T-helper 1 cell treated with Interleukin-12 subunit alpha and Interleukin-12 subunit beta and Interleukin-4 antibody, amounts not matched to agents 30 ng/mL and 1 ng/mL, for 36 hours (primary cell): ENCODE measurements around the gene MARVELD1. TPM values are rescaled to one million over a fixed set of nuclear protein-coding genes. Genes with fewer than 3 reads are reported as not detected.

Experiments
- intact Hi-C: fragments of 100-400 bp; cut with micrococcal nuclease; formaldehyde crosslinking; loops from one replicate; pipeline ENCODE4 v1.15.1; 2024
- total RNA-seq: library from RNA; stranded (reverse); gene quantifications from 2 replicates; pipeline ENCODE4 v1.2.3, GENCODE V29; 2022

The MARVELD1 gene
- total RNA-seq, 1 donor from 2014 or later: 2.7 TPM

GRCh38 chr10:97718659-97719142 lies 5.2 kb downstream of the MARVELD1 start:
- intact Hi-C loops: no loop called here

GRCh38 chr10:97719602-97720001 lies 6.1 kb downstream of the MARVELD1 start:
- intact Hi-C loops: no loop called here

- intact Hi-C loops: no loop called here
These were observed 8.6 kb downstream of the MARVELD1 start for GRCh38 chr10:97721871-97722780.

GRCh38 chr10:97723001-97723400 lies 9.5 kb downstream of the MARVELD1 start:
- intact Hi-C loops: no loop called here

- intact Hi-C loops: no loop called here
These were observed 10.9 kb downstream of the MARVELD1 start for GRCh38 chr10:97724341-97724941.

GRCh38 chr10:97726636-97727178 lies 13.2 kb downstream of the MARVELD1 start:
- intact Hi-C loops: no loop called here

GRCh38 chr10:97729014-97729413 lies 15.5 kb downstream of the MARVELD1 start:
- intact Hi-C loops: no loop called here

- intact Hi-C loops: loop anchor here (1.0 to 10.0 kb wide), 5 partner anchors 22 to 327 kb away; partner anchors contain the start of genes ANKRD2 and RRP12
These were observed 18.0 kb downstream of the MARVELD1 start for GRCh38 chr10:97731346-97732051.

- intact Hi-C loops: loop anchor here (10.0 kb wide), 1 partner anchor 327 kb away; the partner anchor contains the start of gene RRP12
These were observed 18.5 kb downstream of the MARVELD1 start for GRCh38 chr10:97732052-97732359.

- intact Hi-C loops: loop anchor here (10.0 kb wide), 1 partner anchor 328 kb away; the partner anchor contains the start of gene RRP12
These were observed 19.7 kb downstream of the MARVELD1 start for GRCh38 chr10:97733256-97733655.

- intact Hi-C loops: loop anchor here (10.0 kb wide), 1 partner anchor 329 kb away; the partner anchor contains the start of gene RRP12
These were observed 20.5 kb downstream of the MARVELD1 start for GRCh38 chr10:97734021-97734420.

GRCh38 chr10:97736403-97736901 lies 22.9 kb downstream of the MARVELD1 start:
- intact Hi-C loops: loop anchor here (2.0 to 10.0 kb wide), 4 partner anchors 60 to 1886 kb away; partner anchors contain the start of genes FRAT2, RRP12 and SLC25A28

- intact Hi-C loops: loop anchor here (1.0 to 10.0 kb wide), 15 partner anchors 23 to 1885 kb away; partner anchors contain the start of genes ARHGAP19, AVPI1, FRAT2 and GOLGA7B
These were observed 23.6 kb downstream of the MARVELD1 start, which contains the start of gene ZFYVE27 for GRCh38 chr10:97736902-97737769. ZFYVE27 (plus strand) TSS chr10:97737128; CDS start chr10:97738478, 1,350 bp downstream.

GRCh38 chr10:97737770-97738265 lies 24.3 kb downstream of the MARVELD1 start:
- intact Hi-C loops: loop anchor here (1.0 to 10.0 kb wide), 15 partner anchors 24 to 1884 kb away; partner anchors contain the start of genes ARHGAP19, AVPI1, FRAT2 and GOLGA7B

- intact Hi-C loops: loop anchor here (5.0 to 10.0 kb wide), 2 partner anchors 334 to 1884 kb away; partner anchors contain the start of genes RRP12 and SLC25A28
These were observed 25.1 kb downstream of the MARVELD1 start for GRCh38 chr10:97738616-97739015.

- intact Hi-C loops: no loop called here
These were observed 27.1 kb downstream of the MARVELD1 start for GRCh38 chr10:97740613-97741012.

- intact Hi-C loops: no loop called here
These were observed 29.8 kb downstream of the MARVELD1 start for GRCh38 chr10:97743169-97743943.

- intact Hi-C loops: no loop called here
These were observed 31.0 kb downstream of the MARVELD1 start for GRCh38 chr10:97744405-97745035.
